EL (cell line): ENCODE measurements around the gene SGIP1.
A peak's percentile ranks its signal among the peaks of the same experiment; 100 is the strongest.
"Not testable (repeated sequence)": the region's sequence is repeated elsewhere in the genome, so short reads cannot be mapped to it uniquely, and the experiment has no call there.

Experiments used
- DNase-seq: peaks from one replicate; pipeline ENCODE4 v3.0.0-alpha.2; 2016

SGIP1 gene

GRCh38 chr1:66556161-66556611 is 22.2 kb downstream of the SGIP1 start:
- DNase-seq = no peak

DNA sequence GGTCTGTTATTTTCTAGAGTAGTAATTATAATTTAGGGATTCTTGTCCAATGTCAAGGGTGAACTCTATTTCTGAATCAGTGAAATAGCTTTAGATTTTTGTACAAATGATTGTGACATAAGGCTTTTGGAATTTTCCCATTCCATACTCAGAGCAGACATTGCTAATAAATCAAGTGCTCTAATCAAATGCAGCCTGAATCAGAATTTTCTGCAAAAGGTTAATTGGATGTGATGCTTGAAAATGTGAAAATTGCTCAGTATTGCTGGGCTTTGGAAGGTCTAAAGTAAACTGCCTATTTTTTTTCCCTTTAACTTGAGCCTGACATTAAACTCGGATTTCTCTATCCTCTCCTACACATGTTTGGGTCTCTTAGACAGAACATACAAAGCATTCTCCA is 23.2 kb downstream of the SGIP1 start:
- DNase-seq = peak; percentile 75

DNA sequence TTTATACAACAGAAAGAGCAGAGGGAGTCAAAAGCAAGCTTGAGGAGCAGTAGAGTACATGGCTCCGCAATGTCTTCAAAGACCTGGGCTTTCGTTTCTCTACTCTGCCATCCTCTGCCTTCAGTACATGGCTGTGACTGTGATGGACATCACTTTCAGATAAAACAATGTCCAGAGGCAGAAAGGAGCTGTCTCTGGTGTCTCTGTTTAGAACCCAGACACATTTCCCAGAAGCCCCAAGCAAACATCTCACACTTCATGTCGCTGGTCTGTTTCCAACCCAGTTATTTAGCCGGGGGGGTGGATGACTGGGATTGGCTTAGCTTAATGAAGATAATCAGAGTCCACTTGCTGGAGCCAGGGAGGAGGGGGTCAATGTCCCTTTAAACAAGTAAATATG is 25.6 kb downstream of the SGIP1 start:
- no peak for DNase-seq

DNA sequence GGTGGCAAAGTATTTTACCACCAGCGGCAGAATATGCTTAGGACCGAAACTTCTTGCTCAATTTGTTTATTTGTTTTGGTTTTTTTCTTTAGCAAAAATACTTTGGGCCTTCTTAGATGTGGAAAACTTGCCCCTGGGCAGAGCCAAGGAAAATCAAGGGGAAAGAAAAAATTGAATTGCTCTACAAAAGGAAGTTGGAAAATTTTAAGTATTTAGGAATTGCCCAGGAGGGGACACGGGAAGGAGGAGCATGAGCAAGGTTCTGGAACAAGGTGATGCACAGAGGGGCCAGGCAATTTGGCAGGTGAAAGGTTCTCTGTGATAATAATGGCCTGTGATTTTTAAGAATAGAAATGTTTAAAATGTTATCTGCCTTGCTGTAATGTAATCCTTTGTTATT is 28.6 kb downstream of the SGIP1 start:
- no peak for DNase-seq

DNA sequence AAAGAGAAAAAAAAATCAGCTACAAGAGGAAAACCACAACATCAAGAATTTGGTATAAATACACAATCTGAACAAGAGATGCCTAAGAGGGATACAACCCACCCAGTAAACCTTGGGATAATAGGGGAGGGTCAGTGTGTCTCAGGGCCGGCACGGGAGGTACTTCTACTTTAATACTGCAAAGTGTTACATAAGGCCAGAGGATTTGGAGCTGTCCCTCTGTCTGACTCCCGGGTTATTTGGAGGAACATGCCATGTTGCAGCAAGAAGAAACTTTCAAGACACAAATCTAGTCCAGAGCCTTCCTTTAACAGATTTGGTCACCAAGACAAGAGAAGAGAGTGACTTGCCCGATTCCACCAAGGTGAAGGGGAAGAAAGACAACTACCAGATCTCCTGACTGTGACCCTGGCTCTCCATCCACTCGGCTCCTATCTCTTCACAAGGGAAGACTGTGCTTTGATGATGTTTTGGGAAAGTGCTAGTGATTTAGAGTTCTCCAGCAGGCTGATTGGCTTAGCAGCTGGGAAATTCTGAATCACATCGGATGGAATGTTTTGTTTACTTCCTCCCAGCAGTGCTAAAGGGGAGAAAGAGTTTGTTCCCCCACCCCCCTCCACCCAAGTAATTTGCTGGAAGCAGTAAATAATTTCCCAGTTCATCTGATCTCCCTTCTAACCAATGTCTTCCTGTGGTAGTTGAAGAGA is 29.3 kb downstream of the SGIP1 start:
- peak; percentile 96 for DNase-seq

GRCh38 chr1:66563941-66564630 is 30.1 kb downstream of the SGIP1 start:
- DNase-seq = peak; percentile 99

GRCh38 chr1:66570196-66570595 is 36.2 kb downstream of the SGIP1 start:
- DNase-seq = peak; percentile 17

- DNase-seq = peak; percentile 80
These were observed 37.8 kb downstream of the SGIP1 start for GRCh38 chr1:66571789-66572188.

- DNase-seq = peak; percentile 44
These were observed 41.8 kb downstream of the SGIP1 start for GRCh38 chr1:66575739-66576138.

DNA sequence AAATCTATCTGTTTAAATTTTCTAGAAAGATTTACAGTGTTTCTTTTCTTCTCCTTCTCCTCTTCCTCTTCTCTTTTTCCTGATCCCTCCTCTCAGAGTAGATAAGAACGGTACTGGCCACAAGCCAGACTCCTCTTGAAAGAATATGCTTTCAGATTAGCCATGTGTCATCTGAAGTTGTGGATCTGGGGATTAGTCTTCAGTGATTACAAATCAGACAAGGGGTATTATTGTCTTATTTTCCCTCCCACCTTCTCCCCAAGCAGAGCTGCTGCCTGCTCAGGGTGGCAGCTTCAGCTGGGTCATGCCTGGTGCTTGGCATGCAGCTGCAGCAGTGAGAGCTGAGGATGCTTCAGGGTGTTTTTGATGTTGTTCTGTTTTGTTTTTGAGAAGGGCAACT is 42.7 kb downstream of the SGIP1 start:
- DNase-seq = peak; percentile 48

- no peak for DNase-seq
These were observed 44.9 kb downstream of the SGIP1 start for GRCh38 chr1:66578841-66579240.

- no peak for DNase-seq
These were observed 46.1 kb downstream of the SGIP1 start for GRCh38 chr1:66580081-66580480.

DNA sequence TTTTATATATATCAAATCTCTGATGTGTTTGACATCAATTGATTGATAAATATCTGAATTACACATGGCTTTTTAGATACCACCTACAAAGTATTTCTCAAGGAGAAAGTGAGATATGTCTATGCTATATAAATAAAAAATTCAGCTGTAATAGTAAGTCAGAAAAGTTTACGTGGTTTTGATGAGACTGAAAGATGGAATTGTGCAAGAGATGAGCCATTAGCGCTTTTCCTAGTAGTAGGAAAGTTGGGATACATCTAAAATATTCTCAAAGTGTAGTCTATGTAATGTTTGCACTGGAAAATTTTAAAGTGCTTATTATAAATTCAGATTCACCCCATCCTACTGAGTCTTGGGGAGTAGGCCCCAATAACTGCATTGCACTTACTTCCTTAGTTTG is 49.1 kb downstream of the SGIP1 start:
- no peak for DNase-seq

DNA sequence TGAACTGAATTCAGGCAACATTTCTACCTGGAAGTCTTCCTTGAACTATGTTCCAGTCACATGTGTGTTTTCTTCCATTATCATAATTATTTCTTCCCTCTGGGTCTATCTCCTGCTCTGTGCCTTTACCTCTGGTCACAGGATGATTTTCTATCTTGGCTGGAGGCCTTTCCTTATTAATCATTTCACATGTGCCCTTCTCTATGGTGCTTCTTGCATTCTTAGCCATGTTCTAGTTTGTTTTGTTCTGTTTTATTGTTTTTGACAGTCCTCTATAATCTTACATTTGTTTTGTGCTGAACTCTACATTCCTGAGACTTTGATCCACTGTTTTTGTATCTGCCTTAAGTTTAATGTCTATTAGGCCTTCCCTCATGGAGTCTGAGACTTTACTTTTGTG is 51.0 kb downstream of the SGIP1 start:
- DNase-seq = no peak

DNA sequence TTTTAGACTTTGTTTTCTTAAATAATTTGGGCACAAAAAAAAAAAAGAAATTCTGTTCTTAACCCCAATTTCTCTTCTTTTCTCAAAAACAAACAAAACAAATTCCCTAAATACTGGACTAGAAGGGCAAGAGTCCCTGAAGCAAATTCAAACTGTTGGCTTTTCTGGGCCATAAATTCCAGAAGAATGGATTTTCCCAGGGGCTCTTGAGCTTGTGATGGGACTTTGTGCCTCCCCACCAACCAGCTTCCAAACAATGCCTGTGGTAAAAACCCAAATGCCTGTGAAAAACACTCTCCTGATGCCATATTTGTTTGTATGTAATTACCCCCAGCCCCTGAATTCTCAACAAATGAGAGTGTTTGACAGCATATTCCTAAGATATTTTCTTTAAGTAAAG is 55.4 kb downstream of the SGIP1 start:
- DNase-seq = no peak

DNA sequence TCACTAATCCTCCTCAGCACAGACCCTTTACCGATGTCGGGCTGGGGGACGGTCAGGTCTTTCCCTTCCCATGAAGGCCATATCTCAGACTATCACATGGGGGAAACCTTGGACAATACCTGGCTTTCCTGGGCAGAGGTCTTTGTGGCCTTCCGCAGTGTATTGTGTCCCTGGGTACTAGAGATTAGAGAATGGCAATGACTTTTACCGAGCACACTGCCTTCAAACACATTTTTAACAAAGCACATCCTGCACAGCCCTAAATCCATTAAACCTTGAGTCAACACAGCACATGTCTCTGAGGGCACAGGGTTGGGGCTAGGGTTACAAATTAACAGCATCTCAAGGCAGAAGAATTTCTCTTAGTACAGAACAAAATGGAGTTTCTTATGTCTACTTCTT is 58.2 kb downstream of the SGIP1 start:
- DNase-seq = not testable (repeated sequence)

GRCh38 chr1:66596191-66596590 is 62.2 kb downstream of the SGIP1 start:
- DNase-seq = no peak

- no peak for DNase-seq
These were observed 63.5 kb downstream of the SGIP1 start for GRCh38 chr1:66597500-66597899.

DNA sequence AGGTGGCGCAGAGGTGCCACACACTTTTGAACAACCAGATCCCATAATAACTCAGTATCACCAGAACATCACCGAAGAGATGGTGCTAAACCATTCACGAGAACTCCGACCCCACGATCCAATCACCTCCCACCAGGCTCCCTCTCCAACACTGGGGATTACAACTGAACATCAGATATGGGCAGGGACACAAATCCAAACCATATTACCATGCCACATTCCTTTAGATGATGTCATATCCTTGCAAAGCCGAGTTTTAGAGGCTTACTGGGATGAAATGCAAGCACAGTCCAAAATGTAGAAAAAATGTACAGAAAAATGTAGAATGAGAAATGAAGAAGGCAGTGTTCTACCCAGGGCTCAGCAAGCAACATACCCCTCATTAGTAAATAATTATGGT is 64.7 kb downstream of the SGIP1 start:
- peak; percentile 90 for DNase-seq

DNA sequence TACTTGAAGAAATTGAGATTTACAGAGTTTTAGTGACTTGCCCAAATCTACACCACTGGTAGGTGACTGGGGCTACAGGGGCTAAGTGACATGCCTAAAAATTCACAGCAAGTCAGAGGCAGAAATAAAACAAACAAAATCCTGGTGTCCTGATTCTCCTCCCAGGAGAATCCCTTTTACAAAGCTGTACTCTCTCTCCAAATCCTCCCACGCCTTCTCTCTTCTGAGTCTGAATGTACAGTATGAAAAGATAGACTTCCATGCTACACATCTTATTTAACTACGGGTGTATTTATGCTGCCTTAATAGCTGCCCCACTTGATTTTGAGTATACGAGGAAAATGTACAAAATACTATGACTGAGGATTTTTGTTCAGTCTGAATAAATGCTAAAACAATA is 65.4 kb downstream of the SGIP1 start:
- DNase-seq = peak; percentile 9

GRCh38 chr1:66599899-66600737 is 66.2 kb downstream of the SGIP1 start:
- DNase-seq = no peak

DNA sequence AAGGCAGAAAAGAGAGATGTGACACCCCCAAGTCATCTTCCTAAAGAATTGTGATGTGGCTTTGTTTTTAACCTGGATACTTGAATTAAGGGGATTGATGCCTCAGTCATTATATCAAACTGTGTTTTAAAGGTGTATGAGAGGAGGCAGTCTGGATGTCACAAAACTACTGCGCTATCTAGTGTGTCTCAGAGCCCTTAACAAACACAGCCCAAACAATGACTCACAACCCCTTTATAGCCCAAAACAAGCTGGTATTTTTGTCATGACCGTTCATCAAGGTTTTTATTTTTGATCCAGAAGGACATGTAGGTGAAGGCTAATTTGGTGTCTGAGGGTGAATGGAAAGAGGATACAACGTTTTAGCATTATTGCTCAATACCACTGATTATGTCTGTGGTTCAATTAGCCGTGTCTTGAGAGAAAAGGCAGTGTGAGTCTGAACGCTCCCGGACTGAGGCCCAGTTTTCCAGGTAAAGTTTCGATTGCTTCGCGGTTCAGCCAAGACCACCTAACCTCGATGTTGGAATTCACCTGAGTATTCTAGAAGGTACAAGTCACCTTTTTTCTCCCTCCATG is 71.6 kb downstream of the SGIP1 start:
- DNase-seq = no peak

- DNase-seq = no peak
These were observed 72.6 kb downstream of the SGIP1 start for GRCh38 chr1:66606362-66607065.
